ENCODE results near the gene MRAP.

MRAP gene

DNA sequence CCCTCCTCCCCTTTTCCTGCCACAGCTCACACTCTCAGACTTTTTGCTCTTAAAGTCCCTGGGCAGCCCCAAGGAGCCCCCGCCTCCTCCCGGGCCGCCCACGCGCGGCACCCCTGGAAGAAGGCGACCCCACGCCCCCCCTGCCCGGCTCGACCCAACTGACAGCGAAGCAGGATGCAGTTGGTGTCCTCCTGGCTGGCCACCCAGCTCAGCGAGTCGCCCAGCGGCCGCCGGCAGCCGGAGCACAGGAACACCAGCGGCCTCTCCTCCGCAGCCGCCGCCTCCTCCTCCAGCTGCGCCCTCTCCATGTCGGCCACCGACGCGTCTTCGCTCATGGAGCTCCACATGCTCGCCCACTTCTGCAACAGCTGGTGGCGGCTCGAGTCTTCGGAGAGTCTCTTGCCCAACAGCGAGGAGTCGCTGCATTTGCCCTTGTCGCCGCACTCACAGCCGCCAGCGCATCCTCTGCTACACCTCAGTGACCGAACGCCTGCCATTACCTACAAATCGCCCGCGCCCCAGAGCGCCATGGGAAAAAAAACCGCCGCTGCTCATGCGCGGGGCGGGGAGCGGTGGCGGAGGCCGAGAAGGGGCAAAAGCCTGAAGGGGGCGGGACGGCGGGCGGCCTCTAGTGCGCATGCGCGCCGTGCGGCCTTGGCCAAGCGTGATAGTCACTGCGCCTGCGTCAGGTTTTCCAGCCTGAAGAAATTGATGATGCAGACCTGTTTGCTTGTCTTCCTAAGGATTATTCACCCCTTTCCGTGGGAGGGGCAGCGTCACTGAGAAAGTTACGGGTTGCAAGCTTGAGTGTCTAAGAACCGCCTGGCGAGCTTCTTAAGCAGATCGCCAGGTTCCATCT lies 19.9 kb upstream of the MRAP start, which contains the start of gene MIS18A (continued):
- peak; percentile 93; the same call in 1 of the 2 replicates for TF ChIP-seq REPIN1 (tag by site-specific recombination; IDR thresholded peaks at IDR 0.05; ENCODE audit: low read depth)

DNA sequence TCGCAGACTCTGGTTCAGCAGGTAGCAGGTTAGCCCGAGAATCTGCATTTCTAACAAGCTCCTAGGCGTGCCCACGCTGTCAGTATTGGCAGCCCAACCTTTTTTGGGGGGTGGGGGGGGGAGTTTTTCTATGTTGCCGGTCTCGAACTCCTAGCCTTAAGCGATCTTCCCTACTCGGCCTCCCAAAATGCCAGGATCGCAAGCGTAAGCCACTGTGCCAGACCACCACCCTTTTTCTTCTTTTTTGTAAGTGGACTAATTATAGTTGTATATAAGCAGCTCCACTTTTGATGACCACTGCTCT lies 19.3 kb upstream of the MRAP start:
- Histone ChIP-seq H3K9me3 (ENCODE audit: control insufficient read depth, insufficient read depth, low read depth, low read length) (no peaks in the 10 kb centered on the region), H3K4me1 (ENCODE audit: control insufficient read depth, insufficient read depth, low read length) (peaks cover 6% of the 10 kb centered on the region; the same call in 1 of the 2 replicates), H3K36me3 (ENCODE audit: control insufficient read depth in 2 of 2, insufficient read depth in 1 of 2, low read length in 2 of 2) (peaks cover 5 to 9% of the 10 kb centered on the region in 2 experiments; a peak in 2 of 3 replicates), H3K4me3 (ENCODE audit: low read depth, low read length) (peak overlapping the region; percentile 98), H3K27ac (ENCODE audit: extremely low read depth, low read depth, low read length) (peak overlapping the region; percentile 62; the same call in 1 of the 2 replicates)
- CTCF ChIA-PET = interaction anchor here (0.6 to 1.9 kb wide), 4 partner anchors 22 to 289 kb away, joined by 3 to 6 read pairs (median 4); no protein-coding TSS in a partner anchor
- POLR2A ChIA-PET = interaction anchor here (0.6 to 1.5 kb wide), 8 partner anchors 10 to 828 kb away, joined by 3 to 7 read pairs (median 4); partner anchors contain the start of genes HUNK and PAXBP1
- TF ChIP-seq ZBTB8A (tag by site-specific recombination; IDR thresholded peaks at IDR 0.05) (no peak), ZNF211 (tag by site-specific recombination; IDR thresholded peaks at IDR 0.05; ENCODE audit: low read depth) (no peak), ZNF48 (tag by site-specific recombination; IDR thresholded peaks at IDR 0.05) (no peak), ZNF214 (tag by site-specific recombination; IDR thresholded peaks at IDR 0.05; ENCODE audit: borderline replicate concordance) (no peak), SETDB1 (IDR thresholded peaks at IDR 0.05; ENCODE audit: insufficient read length, low read length) (no peak), ZSCAN23 (tag by site-specific recombination; IDR thresholded peaks at IDR 0.05) (peak; percentile 77; the same call in 1 of the 2 replicates), ZNF138 (tag by site-specific recombination; IDR thresholded peaks at IDR 0.05; ENCODE audit: borderline replicate concordance) (no peak), ZNF184 (tag by site-specific recombination; IDR thresholded peaks at IDR 0.05) (peak; percentile 96; the same call in 1 of the 2 replicates), SP3 (tag by site-specific recombination; IDR thresholded peaks at IDR 0.05) (no peak), PRDM1 (tag by site-specific recombination; IDR thresholded peaks at IDR 0.05) (no peak), ZNF548 (tag by site-specific recombination; IDR thresholded peaks at IDR 0.05) (no peak), ZNF777 (tag by site-specific recombination; IDR thresholded peaks at IDR 0.05; ENCODE audit: borderline replicate concordance) (no peak), KLF8 (tag by site-specific recombination; IDR thresholded peaks at IDR 0.05) (no peak), ZNF354C (tag by site-specific recombination; IDR thresholded peaks at IDR 0.05; ENCODE audit: borderline replicate concordance, low read depth) (no peak), ZNF132 (tag by site-specific recombination; IDR thresholded peaks at IDR 0.05; ENCODE audit: borderline replicate concordance) (no peak), ZBTB20 (tag by site-specific recombination; IDR thresholded peaks at IDR 0.05) (peak; percentile 100), ZNF626 (tag by site-specific recombination; IDR thresholded peaks at IDR 0.05) (no peak), ZNF335 (tag by site-specific recombination; conservative IDR thresholded peaks at IDR 0.05) (peak; percentile 86), GLIS2 (tag by site-specific recombination; IDR thresholded peaks at IDR 0.05) (no peak), WT1 (tag by site-specific recombination; IDR thresholded peaks at IDR 0.05) (0 out of 2 replicates have a peak, but pooled peaks have one; percentile 17), ZNF843 (tag by site-specific recombination; IDR thresholded peaks at IDR 0.05) (no peak), ZBTB17 (tag by site-specific recombination; IDR thresholded peaks at IDR 0.05) (peak; percentile 9; the same call in 1 of the 2 replicates)
- TF ChIP-seq, protein P1, sequence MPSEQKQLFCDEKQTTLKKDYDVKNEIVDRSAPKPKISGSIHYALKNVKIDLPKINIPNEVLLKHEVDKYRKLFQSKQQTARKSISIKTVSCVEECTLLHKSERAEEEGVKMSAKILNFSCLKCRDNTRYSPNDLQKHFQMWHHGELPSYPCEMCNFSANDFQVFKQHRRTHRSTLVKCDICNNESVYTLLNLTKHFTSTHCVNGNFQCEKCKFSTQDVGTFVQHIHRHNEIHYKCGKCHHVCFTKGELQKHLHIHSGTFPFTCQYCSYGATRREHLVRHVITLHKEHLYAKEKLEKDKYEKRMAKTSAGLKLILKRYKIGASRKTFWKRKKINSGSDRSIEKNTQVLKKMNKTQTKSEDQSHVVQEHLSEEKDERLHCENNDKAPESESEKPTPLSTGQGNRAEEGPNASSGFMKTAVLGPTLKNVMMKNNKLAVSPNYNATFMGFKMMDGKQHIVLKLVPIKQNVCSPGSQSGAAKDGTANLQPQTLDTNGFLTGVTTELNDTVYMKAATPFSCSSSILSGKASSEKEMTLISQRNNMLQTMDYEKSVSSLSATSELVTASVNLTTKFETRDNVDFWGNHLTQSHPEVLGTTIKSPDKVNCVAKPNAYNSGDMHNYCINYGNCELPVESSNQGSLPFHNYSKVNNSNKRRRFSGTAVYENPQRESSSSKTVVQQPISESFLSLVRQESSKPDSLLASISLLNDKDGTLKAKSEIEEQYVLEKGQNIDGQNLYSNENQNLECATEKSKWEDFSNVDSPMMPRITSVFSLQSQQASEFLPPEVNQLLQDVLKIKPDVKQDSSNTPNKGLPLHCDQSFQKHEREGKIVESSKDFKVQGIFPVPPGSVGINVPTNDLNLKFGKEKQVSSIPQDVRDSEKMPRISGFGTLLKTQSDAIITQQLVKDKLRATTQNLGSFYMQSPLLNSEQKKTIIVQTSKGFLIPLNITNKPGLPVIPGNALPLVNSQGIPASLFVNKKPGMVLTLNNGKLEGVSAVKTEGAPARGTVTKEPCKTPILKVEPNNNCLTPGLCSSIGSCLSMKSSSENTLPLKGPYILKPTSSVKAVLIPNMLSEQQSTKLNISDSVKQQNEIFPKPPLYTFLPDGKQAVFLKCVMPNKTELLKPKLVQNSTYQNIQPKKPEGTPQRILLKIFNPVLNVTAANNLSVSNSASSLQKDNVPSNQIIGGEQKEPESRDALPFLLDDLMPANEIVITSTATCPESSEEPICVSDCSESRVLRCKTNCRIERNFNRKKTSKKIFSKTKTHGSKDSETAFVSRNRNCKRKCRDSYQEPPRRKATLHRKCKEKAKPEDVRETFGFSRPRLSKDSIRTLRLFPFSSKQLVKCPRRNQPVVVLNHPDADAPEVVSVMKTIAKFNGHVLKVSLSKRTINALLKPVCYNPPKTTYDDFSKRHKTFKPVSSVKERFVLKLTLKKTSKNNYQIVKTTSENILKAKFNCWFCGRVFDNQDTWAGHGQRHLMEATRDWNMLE (tag by site-specific recombination; conservative IDR thresholded peaks at IDR 0.05; ENCODE audit: low read depth) = no peak
- TF ChIP-seq, protein P2, sequence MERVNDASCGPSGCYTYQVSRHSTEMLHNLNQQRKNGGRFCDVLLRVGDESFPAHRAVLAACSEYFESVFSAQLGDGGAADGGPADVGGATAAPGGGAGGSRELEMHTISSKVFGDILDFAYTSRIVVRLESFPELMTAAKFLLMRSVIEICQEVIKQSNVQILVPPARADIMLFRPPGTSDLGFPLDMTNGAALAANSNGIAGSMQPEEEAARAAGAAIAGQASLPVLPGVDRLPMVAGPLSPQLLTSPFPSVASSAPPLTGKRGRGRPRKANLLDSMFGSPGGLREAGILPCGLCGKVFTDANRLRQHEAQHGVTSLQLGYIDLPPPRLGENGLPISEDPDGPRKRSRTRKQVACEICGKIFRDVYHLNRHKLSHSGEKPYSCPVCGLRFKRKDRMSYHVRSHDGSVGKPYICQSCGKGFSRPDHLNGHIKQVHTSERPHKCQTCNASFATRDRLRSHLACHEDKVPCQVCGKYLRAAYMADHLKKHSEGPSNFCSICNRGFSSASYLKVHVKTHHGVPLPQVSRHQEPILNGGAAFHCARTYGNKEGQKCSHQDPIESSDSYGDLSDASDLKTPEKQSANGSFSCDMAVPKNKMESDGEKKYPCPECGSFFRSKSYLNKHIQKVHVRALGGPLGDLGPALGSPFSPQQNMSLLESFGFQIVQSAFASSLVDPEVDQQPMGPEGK (tag by site-specific recombination; IDR thresholded peaks at IDR 0.05) = 0 out of 2 replicates have a peak, but pooled peaks have one; percentile 3
- TF ChIP-seq, protein P3, sequence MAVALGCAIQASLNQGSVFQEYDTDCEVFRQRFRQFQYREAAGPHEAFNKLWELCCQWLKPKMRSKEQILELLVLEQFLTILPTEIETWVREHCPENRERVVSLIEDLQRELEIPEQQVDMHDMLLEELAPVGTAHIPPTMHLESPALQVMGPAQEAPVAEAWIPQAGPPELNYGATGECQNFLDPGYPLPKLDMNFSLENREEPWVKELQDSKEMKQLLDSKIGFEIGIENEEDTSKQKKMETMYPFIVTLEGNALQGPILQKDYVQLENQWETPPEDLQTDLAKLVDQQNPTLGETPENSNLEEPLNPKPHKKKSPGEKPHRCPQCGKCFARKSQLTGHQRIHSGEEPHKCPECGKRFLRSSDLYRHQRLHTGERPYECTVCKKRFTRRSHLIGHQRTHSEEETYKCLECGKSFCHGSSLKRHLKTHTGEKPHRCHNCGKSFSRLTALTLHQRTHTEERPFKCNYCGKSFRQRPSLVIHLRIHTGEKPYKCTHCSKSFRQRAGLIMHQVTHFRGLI (tag by site-specific recombination; IDR thresholded peaks at IDR 0.05) = peak; percentile 47; the same call in 1 of the 2 replicates

Measured in HEK293 (cell line).